Panc1 (cell line): ENCODE measurements around the gene RAB33A.

Experiments
- CTCF ChIP-seq: fragments of 450-650 bp; IDR thresholded peaks from 2 replicates; pipeline ENCODE4 v1.5.1; 2017; ENCODE audit warnings: mild to moderate bottlenecking
- POLR2AphosphoS5 ChIP-seq: IDR thresholded peaks from 2 replicates; pipeline ENCODE4 v1.6.1; 2012; ENCODE audit warnings: mild to moderate bottlenecking, low read depth, low read length, moderate library complexity
- REST ChIP-seq, 2 experiments: IDR thresholded peaks; 2 replicates each; pipeline ENCODE4 v1.6.1; 2011 to 2012; ENCODE audit warnings: low read depth in 2 of 2, control low read depth in 1 of 2, low read length in 1 of 2, mild to moderate bottlenecking in 1 of 2, moderate library complexity in 1 of 2; ENCODE audit not compliant: insufficient read depth in 1 of 2
- TCF7L2 ChIP-seq: IDR thresholded peaks from 2 replicates; pipeline ENCODE4 v1.6.1; 2011; ENCODE audit warnings: mild to moderate bottlenecking, low read depth, low read length, inconsistent platforms

- TF ChIP-seq CTCF, result no peak
- TF ChIP-seq POLR2AphosphoS5, result no peak
- TF ChIP-seq REST (IDR thresholded peaks at IDR 0.05; ENCODE audit: insufficient read depth in 1 of 2, low read depth in 2 of 2, low read length in 1 of 2), result no peak
- no peak for TF ChIP-seq TCF7L2
These were observed 47.2 kb upstream of the RAB33A start for GRCh38 chrX:130124577-130124976.
